Measurements from ENCODE around the gene ARL6IP1.
"Not testable (repeated sequence)": the region's sequence is repeated elsewhere in the genome, so short reads cannot be mapped to it uniquely, and the experiment has no call there.

The ARL6IP1 gene

DNA sequence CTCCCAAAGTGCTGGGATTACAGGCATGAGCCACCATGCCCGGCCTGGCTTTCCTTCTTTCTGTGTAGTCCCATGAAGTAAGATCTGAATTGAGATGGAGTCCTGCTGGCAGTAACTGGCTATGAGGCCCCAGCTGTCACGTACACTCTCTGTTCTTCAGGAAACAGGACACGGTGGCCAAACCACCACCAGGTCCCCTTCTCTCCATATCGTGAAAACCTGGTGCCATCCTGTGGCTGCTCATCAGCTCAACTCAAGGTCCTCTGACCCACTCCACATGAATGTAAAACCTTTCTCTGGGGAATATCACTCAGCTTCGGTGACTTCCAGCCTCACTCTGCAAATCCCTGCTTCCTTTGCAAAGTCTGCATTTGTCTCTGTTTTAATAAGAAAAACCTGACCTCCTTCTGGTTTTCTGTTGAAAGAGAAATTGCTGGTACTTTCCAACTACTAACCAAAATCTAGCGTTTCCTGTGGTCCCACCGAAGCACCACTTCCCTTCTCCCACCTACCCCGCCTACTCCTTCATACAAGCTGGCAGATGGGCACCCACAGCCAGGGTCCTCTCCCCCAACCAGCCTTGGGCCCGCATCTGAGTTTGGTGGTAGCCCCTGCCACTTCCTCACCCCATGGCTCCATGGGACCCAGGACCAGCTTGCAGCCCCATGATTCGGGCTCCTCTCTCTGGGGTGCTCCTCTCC lies 43.2 kb downstream of the ARL6IP1 start:
- not testable (repeated sequence) for H3K27me3 ChIP-seq (ENCODE audit: low read length); H3K36me3 ChIP-seq (ENCODE audit: low read length); H3K9me3 ChIP-seq (ENCODE audit: insufficient read depth, low read length); H3K27ac ChIP-seq (ENCODE audit: low read depth, low read length); H3K79me2 ChIP-seq (ENCODE audit: insufficient read depth, low read length); H3K9ac ChIP-seq (ENCODE audit: low read length); H3K9me2 ChIP-seq (replicated peaks; ENCODE audit: insufficient read depth, low read length); H3K4me2 ChIP-seq (ENCODE audit: low read depth, low read length, poor library complexity, severe bottlenecking); H3K4me3 ChIP-seq (ENCODE audit: insufficient read depth, low read length, poor library complexity, severe bottlenecking); H3F3A ChIP-seq (ENCODE audit: insufficient read depth); H2AFZ ChIP-seq (ENCODE audit: low read depth, low read length, severe bottlenecking); H4K20me1 ChIP-seq (ENCODE audit: low read depth, low read length)

DNA sequence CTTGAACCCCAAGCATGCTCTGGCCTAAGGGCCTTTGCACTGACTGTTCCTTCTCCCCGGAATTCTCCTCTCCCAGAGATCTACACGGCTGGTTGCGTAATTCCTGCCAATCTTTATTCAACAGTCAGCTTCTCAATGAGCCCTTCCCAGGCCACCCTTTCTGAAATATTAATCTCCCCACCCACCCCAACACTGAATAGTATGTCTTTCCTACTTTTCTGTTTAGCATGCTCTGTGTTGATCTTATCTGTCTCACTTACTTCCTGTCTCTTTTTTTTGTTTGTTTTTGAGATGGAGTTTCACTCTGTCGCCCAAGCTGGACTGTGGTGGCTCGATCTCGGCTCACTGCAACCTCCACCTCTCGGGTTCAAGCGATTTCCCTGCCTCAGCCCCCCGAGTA lies 44.7 kb downstream of the ARL6IP1 start:
- not testable (repeated sequence) for H3K27ac ChIP-seq (ENCODE audit: low read depth, low read length); H3K27me3 ChIP-seq (ENCODE audit: low read length); H3K9me2 ChIP-seq (replicated peaks; ENCODE audit: insufficient read depth, low read length); H2AFZ ChIP-seq (ENCODE audit: low read depth, low read length, severe bottlenecking); H3K79me2 ChIP-seq (ENCODE audit: insufficient read depth, low read length); H3K9me3 ChIP-seq (ENCODE audit: insufficient read depth, low read length); H3K36me3 ChIP-seq (ENCODE audit: low read length); H3K4me3 ChIP-seq (ENCODE audit: insufficient read depth, low read length, poor library complexity, severe bottlenecking); H3K9ac ChIP-seq (ENCODE audit: low read length); H3F3A ChIP-seq (ENCODE audit: insufficient read depth); H3K4me2 ChIP-seq (ENCODE audit: low read depth, low read length, poor library complexity, severe bottlenecking); H4K20me1 ChIP-seq (ENCODE audit: low read depth, low read length)

DNA sequence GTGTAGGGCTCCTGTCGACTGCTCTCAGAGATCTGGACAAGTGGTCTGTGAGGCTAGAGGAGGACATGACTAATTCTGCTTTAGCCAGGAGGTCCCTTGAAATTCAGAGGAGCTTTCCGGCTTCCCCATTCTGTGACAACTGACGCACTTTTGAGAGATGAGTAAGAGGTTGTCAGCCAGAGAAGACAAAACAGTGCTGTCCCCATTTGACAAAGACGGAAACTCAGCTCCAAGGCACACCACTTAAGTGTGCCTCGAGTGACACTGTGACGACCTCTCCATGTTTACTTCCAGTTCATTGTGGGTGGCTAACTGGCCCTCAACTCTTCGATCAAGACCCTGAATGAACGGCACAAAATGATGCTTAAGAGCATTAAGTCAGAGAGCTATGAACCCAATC lies 58.5 kb downstream of the ARL6IP1 start:
- H3K4me2 ChIP-seq (ENCODE audit: low read depth, low read length, poor library complexity, severe bottlenecking); H3K79me2 ChIP-seq (ENCODE audit: insufficient read depth, low read length); H3K36me3 ChIP-seq (ENCODE audit: low read length); H3K9ac ChIP-seq (ENCODE audit: low read length); H3F3A ChIP-seq (ENCODE audit: insufficient read depth); H3K27me3 ChIP-seq (ENCODE audit: low read length); H4K20me1 ChIP-seq (ENCODE audit: low read depth, low read length); H3K4me3 ChIP-seq (ENCODE audit: insufficient read depth, low read length, poor library complexity, severe bottlenecking); H2AFZ ChIP-seq (ENCODE audit: low read depth, low read length, severe bottlenecking); H3K9me2 ChIP-seq (replicated peaks; ENCODE audit: insufficient read depth, low read length); H3K9me3 ChIP-seq (ENCODE audit: insufficient read depth, low read length); H3K27ac ChIP-seq (ENCODE audit: low read depth, low read length): not testable (repeated sequence)

Measured in SU-DHL-6 (cell line).